ENCODE results near the gene FBXW5. TPM values are rescaled to one million over a fixed set of nuclear protein-coding genes. Genes with fewer than 3 reads are reported as not detected.

The FBXW5 gene
- total and polyA plus RNA-seq, 12 donors: 118 to 215 (median 145) TPM

DNA sequence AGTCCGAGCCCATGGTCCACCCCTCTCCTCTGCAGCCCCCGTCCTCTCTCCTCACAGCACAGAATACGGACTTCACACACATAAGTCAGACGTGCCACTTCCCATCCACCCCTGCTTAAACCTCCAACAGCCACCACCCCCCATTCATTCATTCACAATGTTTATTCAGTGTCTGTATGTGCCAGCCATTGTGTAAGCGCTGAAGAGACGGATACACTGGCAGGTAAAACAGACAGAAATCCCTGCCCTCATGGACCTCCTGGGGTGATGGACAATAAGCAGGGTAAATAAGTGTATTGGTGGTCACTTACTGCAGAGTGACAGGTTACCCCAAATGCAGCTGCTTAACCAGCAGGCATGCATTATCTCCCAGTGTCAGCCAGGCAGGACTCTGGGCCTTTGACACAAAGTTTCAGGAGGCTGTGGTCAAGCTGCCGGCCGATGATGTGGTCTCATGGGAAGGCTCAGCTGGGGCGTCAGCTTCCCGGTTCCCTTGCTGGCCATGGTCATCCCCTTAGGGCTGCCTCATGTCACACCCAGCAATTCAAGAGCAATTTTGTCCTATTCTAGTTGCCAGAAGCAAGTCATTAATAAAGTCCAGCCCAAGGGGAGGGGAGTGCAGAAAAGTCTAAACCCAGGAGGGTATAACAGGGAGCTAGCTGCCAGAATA, 45.8 kb upstream of the FBXW5 start:
- no peak for TF ChIP-seq CTCF (IDR thresholded peaks at IDR 0.05)
- Histone ChIP-seq H3K4me3 (no peak overlapping the region), H3K4me1 (peaks cover under 1 to 43% (median 35%) of the 10 kb centered on the region in 9 donors), H3K27me3 (peaks cover 0 to 31% (median 18%) of the 10 kb centered on the region in 7 donors), H3K9me3 (peaks cover 0 to 8% (median 0%) of the 10 kb centered on the region in 11 donors), H3K27ac (peak overlapping the region in 1 of 10 donors; percentile 91), H3K36me3 (peaks cover 0 to 13% (median 0%) of the 10 kb centered on the region in 9 donors)
- WGBS, 2 donors: 79 to 85% methylated on average over 10 of the region's 10 CpGs
- ATAC-seq (no peak), DNase-seq (no peak)
- intact Hi-C loops (cut with DNase I): loop anchor here in 4 of 10 donors (5.0 kb wide), 1 partner anchor 43 kb away; the partner anchor contains the start of gene C8G (in 4 of the 4)

GRCh38 chr9:136988872-136989271, 44.3 kb upstream of the FBXW5 start:
- DNase-seq: no peak

GRCh38 chr9:136985853-136986252, 41.3 kb upstream of the FBXW5 start:
- DNase-seq (peak in 1 of 2 donors; percentile 15), ATAC-seq (no peak)
- TF ChIP-seq CTCF (IDR thresholded peaks at IDR 0.05): no peak
- peaks cover 0 to 5% (median 0%) of the 10 kb centered on the region in 11 donors for H3K9me3 ChIP-seq
- H3K27me3 ChIP-seq: peaks cover 0 to 38% (median 15%) of the 10 kb centered on the region in 7 donors
- H3K27ac ChIP-seq: no peak overlapping the region
- 18 to 25% methylated on average over 31 to 33 of the region's 33 CpGs for WGBS, 2 donors
- H3K4me3 ChIP-seq: peak overlapping the region in 2 of 10 donors; percentile 14 to 15
- no peaks in the 10 kb centered on the region for H3K36me3 ChIP-seq
- peaks cover 5 to 45% (median 27%) of the 10 kb centered on the region in 9 donors for H3K4me1 ChIP-seq
- intact Hi-C loops (cut with DNase I): no loop called here

More at GRCh38 chr9:136988872-136989271, 44.3 kb upstream of the FBXW5 start:
- H3K9me3 ChIP-seq: peaks cover 0 to 8% (median 0%) of the 10 kb centered on the region in 11 donors
- peaks cover 0 to 30% (median 15%) of the 10 kb centered on the region in 7 donors for H3K27me3 ChIP-seq
- no peak for TF ChIP-seq CTCF (IDR thresholded peaks at IDR 0.05)
- H3K4me3 ChIP-seq: no peak overlapping the region
- H3K36me3 ChIP-seq: peaks cover 0 to 8% (median 0%) of the 10 kb centered on the region in 9 donors
- ATAC-seq: no peak
- intact Hi-C loops (cut with DNase I): no loop called here
- H3K27ac ChIP-seq: no peak overlapping the region
- 95 to 96% methylated on average over 4 of the region's 4 CpGs for WGBS, 2 donors
- H3K4me1 ChIP-seq: peaks cover 0 to 41% (median 28%) of the 10 kb centered on the region in 9 donors

- H3K4me3 ChIP-seq: peak overlapping the region in 4 of 10 donors; percentile 7 to 15 (median 14)
- no peaks in the 10 kb centered on the region for H3K9me3 ChIP-seq
- H3K36me3 ChIP-seq: no peaks in the 10 kb centered on the region
- ATAC-seq (peak in 1 of 8 donors; percentile 2), DNase-seq (peak in 1 of 2 donors; percentile 22)
- 16 to 20% methylated on average over 43 to 48 of the region's 48 CpGs for WGBS, 2 donors
- H3K27me3 ChIP-seq: peaks cover 0 to 38% (median 15%) of the 10 kb centered on the region in 7 donors
- H3K4me1 ChIP-seq: peaks cover 5 to 53% (median 29%) of the 10 kb centered on the region in 9 donors
- no peak for TF ChIP-seq CTCF (IDR thresholded peaks at IDR 0.05)
- no peak overlapping the region for H3K27ac ChIP-seq
- intact Hi-C loops (cut with DNase I): no loop called here
These were observed 40.6 kb upstream of the FBXW5 start for GRCh38 chr9:136985027-136985602.
